ENCODE results near the gene EBF3.

Gene EBF3

GRCh38 chr10:129978980-129979379 is 14.9 kb upstream of the EBF3 start:
- no peaks in the 10 kb centered on the region for H3K4me1 Mint-ChIP-seq (ENCODE audit: low read depth)
- peaks cover 45% of the 10 kb centered on the region for H3K27me3 Mint-ChIP-seq
- H3K36me3 Mint-ChIP-seq (ENCODE audit: low read depth) = no peaks in the 10 kb centered on the region
- peaks cover 20% of the 10 kb centered on the region for H3K9me3 Mint-ChIP-seq
- intact Hi-C loops (cut with micrococcal nuclease) = loop anchor here (10.0 kb wide), 1 partner anchor 1714 kb away; no protein-coding TSS in a partner anchor
- H3K4me3 Mint-ChIP-seq = no peak overlapping the region
- H3K27ac Mint-ChIP-seq = no peak overlapping the region

- intact Hi-C loops (cut with micrococcal nuclease) = loop anchor here (10.0 kb wide), 1 partner anchor 1714 kb away; no protein-coding TSS in a partner anchor
- Mint-ChIP-seq H3K4me1 (ENCODE audit: low read depth) (no peaks in the 10 kb centered on the region), H3K27ac (no peak overlapping the region), H3K27me3 (peaks cover 51% of the 10 kb centered on the region), H3K36me3 (ENCODE audit: low read depth) (no peaks in the 10 kb centered on the region), H3K4me3 (no peak overlapping the region), H3K9me3 (peaks cover 13% of the 10 kb centered on the region)
Measured at GRCh38 chr10:129978322-129978721, 14.2 kb upstream of the EBF3 start.

DNA sequence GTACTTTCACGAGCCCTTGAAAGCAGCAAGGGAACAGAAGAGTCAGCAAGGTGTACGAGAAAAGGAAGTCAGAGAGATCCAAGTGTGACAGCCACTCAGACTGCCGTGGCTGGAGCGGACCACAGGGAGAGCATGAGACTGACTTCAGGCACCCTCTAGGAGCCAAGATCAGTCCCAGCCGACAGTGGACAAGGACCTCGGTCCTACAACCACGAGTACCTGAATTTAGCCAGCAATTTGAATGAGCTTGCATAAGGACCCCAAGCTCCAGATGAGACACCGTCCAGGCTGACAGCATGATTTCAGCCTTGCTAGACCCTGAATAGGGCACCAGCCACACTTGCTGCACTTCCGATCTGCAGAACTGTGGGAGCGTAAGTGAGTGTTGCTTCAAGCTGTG is 13.7 kb upstream of the EBF3 start:
- Mint-ChIP-seq H3K4me3 (no peak overlapping the region), H3K4me1 (ENCODE audit: low read depth) (no peaks in the 10 kb centered on the region), H3K9me3 (peaks cover 8% of the 10 kb centered on the region), H3K27me3 (peaks cover 55% of the 10 kb centered on the region), H3K36me3 (ENCODE audit: low read depth) (no peaks in the 10 kb centered on the region), H3K27ac (no peak overlapping the region)
- intact Hi-C loops (cut with micrococcal nuclease) = loop anchor here (10.0 kb wide), 1 partner anchor 1713 kb away; no protein-coding TSS in a partner anchor

DNA sequence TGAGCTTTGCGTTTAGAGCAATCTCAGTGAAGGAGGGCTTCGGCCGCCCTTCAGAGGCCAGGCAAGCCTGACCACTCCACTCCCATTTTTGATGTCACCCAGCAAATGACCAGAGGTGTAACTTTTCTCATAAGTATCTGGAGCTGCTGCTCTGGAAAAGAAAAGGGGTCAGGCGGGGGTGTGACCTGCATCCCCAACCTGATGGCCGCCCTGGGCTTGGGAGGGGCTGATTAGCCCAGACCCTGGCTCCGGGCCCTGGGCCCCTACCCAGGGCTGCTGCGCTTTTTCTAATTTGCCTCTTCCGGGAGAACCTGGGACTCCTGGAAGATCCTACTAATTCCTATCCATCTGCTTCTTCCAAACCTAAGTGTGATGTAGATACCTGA is 9.6 kb upstream of the EBF3 start:
- Mint-ChIP-seq H3K36me3 (ENCODE audit: low read depth) (no peaks in the 10 kb centered on the region), H3K4me1 (ENCODE audit: low read depth) (peaks cover 13% of the 10 kb centered on the region), H3K27ac (no peak overlapping the region), H3K4me3 (no peak overlapping the region), H3K27me3 (peaks cover 80% of the 10 kb centered on the region), H3K9me3 (no peaks in the 10 kb centered on the region)
- intact Hi-C loops (cut with micrococcal nuclease) = loop anchor here (10.0 kb wide), 1 partner anchor 1709 kb away; no protein-coding TSS in a partner anchor

DNA sequence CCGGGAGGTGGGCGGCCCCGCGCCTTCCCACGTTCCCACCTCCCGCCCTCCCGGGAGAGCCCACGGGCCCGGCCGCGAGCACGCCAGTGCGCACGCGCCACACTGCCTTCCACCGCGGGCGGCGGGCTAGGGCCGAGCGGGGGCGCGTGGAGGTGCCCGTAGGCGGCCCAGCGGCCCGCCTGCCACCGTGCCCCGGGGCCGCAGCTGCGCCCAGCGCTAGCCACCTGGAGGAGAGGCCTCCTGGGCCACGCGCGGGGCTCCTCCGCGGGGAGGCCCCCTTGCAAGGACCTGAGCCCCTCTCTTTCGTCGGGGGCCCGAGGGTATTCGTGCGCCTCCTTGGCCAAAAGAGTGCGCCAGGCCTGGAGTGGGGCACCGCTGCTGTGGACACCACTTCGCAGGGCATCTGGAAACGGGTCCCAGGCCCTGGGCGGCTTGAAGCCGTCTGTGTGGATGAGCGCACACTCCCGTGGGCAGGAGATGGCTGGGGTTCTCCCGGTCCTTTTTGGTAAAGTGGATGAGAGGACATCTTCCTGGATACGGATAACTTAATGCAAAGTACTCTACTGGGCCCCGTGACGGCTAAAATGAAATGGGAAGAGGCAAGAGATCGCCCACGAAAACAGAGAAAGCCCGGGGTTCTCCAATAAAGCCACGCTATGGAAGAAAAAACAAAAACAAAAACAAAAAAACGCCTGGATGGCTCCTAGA is 9.0 kb upstream of the EBF3 start:
- Mint-ChIP-seq H3K4me1 (ENCODE audit: low read depth) (peaks cover 13% of the 10 kb centered on the region), H3K27ac (no peak overlapping the region)

DNA sequence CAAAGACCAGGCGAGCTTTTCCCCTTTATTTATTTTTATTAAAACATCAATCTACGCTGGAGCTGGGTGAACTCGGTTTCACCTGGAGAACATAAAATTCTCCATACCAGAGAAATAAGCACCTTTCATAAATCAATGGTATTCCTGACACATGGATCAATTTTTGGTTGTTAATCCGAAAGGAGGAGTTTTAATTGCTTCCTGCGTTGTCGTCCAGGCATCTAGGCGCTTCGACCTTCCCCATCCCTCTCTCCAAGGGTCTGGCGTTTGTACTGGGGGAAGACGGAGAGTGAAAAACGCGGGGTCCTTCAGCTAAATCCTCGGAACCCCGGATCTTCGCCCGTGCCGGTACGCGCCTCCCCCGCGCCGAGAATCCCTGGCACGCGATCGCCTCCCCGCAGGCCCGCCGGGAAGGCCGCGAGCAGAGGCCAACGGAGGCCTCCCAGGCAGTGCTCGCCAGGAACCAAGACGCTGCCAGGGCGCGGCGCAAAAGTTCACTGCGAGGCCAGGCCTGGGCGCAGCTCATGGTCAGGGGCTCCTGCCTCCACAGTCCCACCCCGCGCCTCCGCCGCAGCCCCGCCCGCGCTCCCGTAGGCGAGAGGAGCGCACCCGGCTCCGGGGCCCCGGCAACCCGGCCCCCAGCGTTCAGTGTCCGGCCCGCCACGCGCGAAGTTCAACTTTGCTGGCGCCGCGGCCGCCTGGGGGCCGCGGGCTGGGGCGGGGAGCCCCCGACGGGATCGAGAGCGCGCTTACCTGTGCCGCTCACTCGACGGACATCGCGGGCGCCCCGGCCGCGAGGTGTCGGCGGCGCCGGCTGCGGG is 8.3 kb upstream of the EBF3 start:
- Mint-ChIP-seq H3K9me3 (no peaks in the 10 kb centered on the region), H3K36me3 (ENCODE audit: low read depth) (no peaks in the 10 kb centered on the region), H3K27me3 (peaks cover 84% of the 10 kb centered on the region), H3K4me1 (ENCODE audit: low read depth) (peaks cover 13% of the 10 kb centered on the region), H3K4me3 (no peak overlapping the region), H3K27ac (no peak overlapping the region)
- intact Hi-C loops (cut with micrococcal nuclease) = loop anchor here (10.0 kb wide), 1 partner anchor 1708 kb away; no protein-coding TSS in a partner anchor

More for the DNA sequence above, 9.0 kb upstream of the EBF3 start:
- peaks cover 84% of the 10 kb centered on the region for H3K27me3 Mint-ChIP-seq
- no peaks in the 10 kb centered on the region for H3K9me3 Mint-ChIP-seq
- intact Hi-C loops (cut with micrococcal nuclease) = loop anchor here (10.0 kb wide), 1 partner anchor 1708 kb away; no protein-coding TSS in a partner anchor
- no peaks in the 10 kb centered on the region for H3K36me3 Mint-ChIP-seq (ENCODE audit: low read depth)
- no peak overlapping the region for H3K4me3 Mint-ChIP-seq

GRCh38 chr10:129971381-129972144 is 7.5 kb upstream of the EBF3 start:
- intact Hi-C loops (cut with micrococcal nuclease) = loop anchor here (10.0 kb wide), 1 partner anchor 1707 kb away; no protein-coding TSS in a partner anchor
- H3K27me3 Mint-ChIP-seq = peaks cover 85% of the 10 kb centered on the region
- no peaks in the 10 kb centered on the region for H3K36me3 Mint-ChIP-seq (ENCODE audit: low read depth)
- H3K9me3 Mint-ChIP-seq = no peaks in the 10 kb centered on the region
- no peak overlapping the region for H3K27ac Mint-ChIP-seq
- peaks cover 13% of the 10 kb centered on the region for H3K4me1 Mint-ChIP-seq (ENCODE audit: low read depth)
- no peak overlapping the region for H3K4me3 Mint-ChIP-seq

- H3K4me1 Mint-ChIP-seq (ENCODE audit: low read depth) = peaks cover 13% of the 10 kb centered on the region
- H3K4me3 Mint-ChIP-seq = no peak overlapping the region
- no peaks in the 10 kb centered on the region for H3K9me3 Mint-ChIP-seq
- H3K36me3 Mint-ChIP-seq (ENCODE audit: low read depth) = no peaks in the 10 kb centered on the region
- intact Hi-C loops (cut with micrococcal nuclease) = loop anchor here (10.0 kb wide), 1 partner anchor 1706 kb away; no protein-coding TSS in a partner anchor
- peaks cover 86% of the 10 kb centered on the region for H3K27me3 Mint-ChIP-seq
- no peak overlapping the region for H3K27ac Mint-ChIP-seq
Measured at GRCh38 chr10:129970465-129971364, 6.6 kb upstream of the EBF3 start.

- Mint-ChIP-seq H3K4me1 (ENCODE audit: low read depth) (peaks cover 15% of the 10 kb centered on the region), H3K27me3 (peaks cover 85% of the 10 kb centered on the region), H3K36me3 (ENCODE audit: low read depth) (no peaks in the 10 kb centered on the region), H3K27ac (no peak overlapping the region), H3K9me3 (no peaks in the 10 kb centered on the region), H3K4me3 (no peak overlapping the region)
- intact Hi-C loops (cut with micrococcal nuclease) = loop anchor here (10.0 kb wide), 1 partner anchor 1705 kb away; no protein-coding TSS in a partner anchor
Measured at GRCh38 chr10:129969911-129970464, 5.9 kb upstream of the EBF3 start.

- H3K9me3 Mint-ChIP-seq = no peaks in the 10 kb centered on the region
- no peak overlapping the region for H3K27ac Mint-ChIP-seq
- peaks cover 22% of the 10 kb centered on the region for H3K4me1 Mint-ChIP-seq (ENCODE audit: low read depth)
- intact Hi-C loops (cut with micrococcal nuclease) = no loop called here
- peaks cover 85% of the 10 kb centered on the region for H3K27me3 Mint-ChIP-seq
- H3K36me3 Mint-ChIP-seq (ENCODE audit: low read depth) = no peaks in the 10 kb centered on the region
- H3K4me3 Mint-ChIP-seq = no peak overlapping the region
Measured at GRCh38 chr10:129969184-129969910, 5.3 kb upstream of the EBF3 start.

- H3K27ac Mint-ChIP-seq = no peak overlapping the region
- H3K4me3 Mint-ChIP-seq = no peak overlapping the region
- peaks cover 23% of the 10 kb centered on the region for H3K4me1 Mint-ChIP-seq (ENCODE audit: low read depth)
- no peaks in the 10 kb centered on the region for H3K36me3 Mint-ChIP-seq (ENCODE audit: low read depth)
- no peaks in the 10 kb centered on the region for H3K9me3 Mint-ChIP-seq
- intact Hi-C loops (cut with micrococcal nuclease) = no loop called here
- peaks cover 86% of the 10 kb centered on the region for H3K27me3 Mint-ChIP-seq
Measured at GRCh38 chr10:129968853-129969183, 4.7 kb upstream of the EBF3 start.

Data from dendritic cell treated with granulocyte-macrophage colony-stimulating factor and Interleukin-4, amounts not matched to agents 40 ng/mL and 50 ng/mL, for 4 days (primary cell).